ENCODE data around the gene MYT1. TPM values are rescaled to one million over a fixed set of nuclear protein-coding genes. Genes with fewer than 3 reads are reported as not detected.

Gene MYT1
- total RNA-seq, 1 donor from 2014 or later = 3.3 TPM

DNA sequence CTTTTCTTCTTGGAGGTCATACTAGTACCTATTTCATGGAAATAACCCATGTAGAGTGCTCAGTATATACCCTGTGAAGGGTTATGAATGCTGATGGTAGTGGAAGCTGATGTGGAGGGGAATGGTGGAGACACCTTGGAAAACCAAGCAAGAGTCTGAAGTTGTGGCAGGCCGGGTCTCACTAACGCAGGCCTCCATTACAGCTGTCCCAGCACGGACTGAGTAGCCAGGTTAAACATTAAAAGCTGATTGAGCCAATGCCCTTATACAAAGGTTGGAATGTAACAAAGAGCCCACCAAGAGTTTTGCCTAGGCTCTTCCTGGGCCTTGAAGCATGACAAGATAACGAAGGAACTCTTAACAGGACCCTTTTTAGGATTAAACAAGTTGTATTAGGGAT lies 89.2 kb downstream of the MYT1 start:
- Mint-ChIP-seq H3K9me3 (no peaks in the 10 kb centered on the region), H3K27me3 (peaks cover 8% of the 10 kb centered on the region), H3K4me1 (peaks cover 41% of the 10 kb centered on the region), H3K27ac (no peak overlapping the region), H3K4me3 (no peak overlapping the region), H3K36me3 (ENCODE audit: low read depth) (no peaks in the 10 kb centered on the region)
- no peak for DNase-seq
- TF ChIP-seq, protein P1, sequence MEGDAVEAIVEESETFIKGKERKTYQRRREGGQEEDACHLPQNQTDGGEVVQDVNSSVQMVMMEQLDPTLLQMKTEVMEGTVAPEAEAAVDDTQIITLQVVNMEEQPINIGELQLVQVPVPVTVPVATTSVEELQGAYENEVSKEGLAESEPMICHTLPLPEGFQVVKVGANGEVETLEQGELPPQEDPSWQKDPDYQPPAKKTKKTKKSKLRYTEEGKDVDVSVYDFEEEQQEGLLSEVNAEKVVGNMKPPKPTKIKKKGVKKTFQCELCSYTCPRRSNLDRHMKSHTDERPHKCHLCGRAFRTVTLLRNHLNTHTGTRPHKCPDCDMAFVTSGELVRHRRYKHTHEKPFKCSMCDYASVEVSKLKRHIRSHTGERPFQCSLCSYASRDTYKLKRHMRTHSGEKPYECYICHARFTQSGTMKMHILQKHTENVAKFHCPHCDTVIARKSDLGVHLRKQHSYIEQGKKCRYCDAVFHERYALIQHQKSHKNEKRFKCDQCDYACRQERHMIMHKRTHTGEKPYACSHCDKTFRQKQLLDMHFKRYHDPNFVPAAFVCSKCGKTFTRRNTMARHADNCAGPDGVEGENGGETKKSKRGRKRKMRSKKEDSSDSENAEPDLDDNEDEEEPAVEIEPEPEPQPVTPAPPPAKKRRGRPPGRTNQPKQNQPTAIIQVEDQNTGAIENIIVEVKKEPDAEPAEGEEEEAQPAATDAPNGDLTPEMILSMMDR (IDR thresholded peaks at IDR 0.05) = no peak
- no peak for ATAC-seq (ENCODE audit: low read depth)
- intact Hi-C loops (cut with micrococcal nuclease) = no loop called here
- ChIA-PET POLR2A (no interaction called here), CTCF (interaction anchor here (0.9 kb wide), 1 partner anchor 133 kb away, joined by 3 read pairs; no protein-coding TSS in a partner anchor)

DNA sequence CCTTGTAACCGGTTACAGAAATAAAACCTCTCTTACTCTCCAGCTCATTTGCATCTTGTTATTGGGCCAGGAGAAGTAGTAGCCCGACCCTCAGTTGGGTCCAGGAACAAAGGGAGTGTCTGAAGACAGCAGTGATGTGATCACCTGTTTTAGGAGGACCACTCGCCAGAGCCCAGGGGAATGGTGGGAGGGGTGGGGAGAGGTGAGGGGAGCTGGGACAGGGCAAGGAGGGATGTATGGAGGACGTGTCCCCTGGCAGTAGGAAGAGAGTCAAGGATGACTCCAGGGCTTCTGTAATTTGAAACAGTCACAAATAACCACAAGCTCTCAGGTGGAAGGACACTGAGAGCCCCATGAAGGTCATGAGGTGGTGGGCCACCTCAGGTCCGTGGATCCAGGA lies 89.9 kb downstream of the MYT1 start:
- H3K27me3 Mint-ChIP-seq = peaks cover 8% of the 10 kb centered on the region
- DNase-seq (no peak), ATAC-seq (ENCODE audit: low read depth) (no peak)
- TF ChIP-seq, protein P1 (IDR thresholded peaks at IDR 0.05) = no peak
- POLR2A ChIA-PET = no interaction called here
- H3K4me3 Mint-ChIP-seq = peak overlapping the region; percentile 78
- no peaks in the 10 kb centered on the region for H3K9me3 Mint-ChIP-seq
- H3K36me3 Mint-ChIP-seq (ENCODE audit: low read depth) = no peaks in the 10 kb centered on the region
- CTCF ChIA-PET = interaction anchor here (0.9 kb wide), 1 partner anchor 133 kb away, joined by 3 read pairs; no protein-coding TSS in a partner anchor
- intact Hi-C loops (cut with micrococcal nuclease) = no loop called here
- H3K27ac Mint-ChIP-seq = peak overlapping the region; percentile 15
- H3K4me1 Mint-ChIP-seq = peaks cover 48% of the 10 kb centered on the region

DNA sequence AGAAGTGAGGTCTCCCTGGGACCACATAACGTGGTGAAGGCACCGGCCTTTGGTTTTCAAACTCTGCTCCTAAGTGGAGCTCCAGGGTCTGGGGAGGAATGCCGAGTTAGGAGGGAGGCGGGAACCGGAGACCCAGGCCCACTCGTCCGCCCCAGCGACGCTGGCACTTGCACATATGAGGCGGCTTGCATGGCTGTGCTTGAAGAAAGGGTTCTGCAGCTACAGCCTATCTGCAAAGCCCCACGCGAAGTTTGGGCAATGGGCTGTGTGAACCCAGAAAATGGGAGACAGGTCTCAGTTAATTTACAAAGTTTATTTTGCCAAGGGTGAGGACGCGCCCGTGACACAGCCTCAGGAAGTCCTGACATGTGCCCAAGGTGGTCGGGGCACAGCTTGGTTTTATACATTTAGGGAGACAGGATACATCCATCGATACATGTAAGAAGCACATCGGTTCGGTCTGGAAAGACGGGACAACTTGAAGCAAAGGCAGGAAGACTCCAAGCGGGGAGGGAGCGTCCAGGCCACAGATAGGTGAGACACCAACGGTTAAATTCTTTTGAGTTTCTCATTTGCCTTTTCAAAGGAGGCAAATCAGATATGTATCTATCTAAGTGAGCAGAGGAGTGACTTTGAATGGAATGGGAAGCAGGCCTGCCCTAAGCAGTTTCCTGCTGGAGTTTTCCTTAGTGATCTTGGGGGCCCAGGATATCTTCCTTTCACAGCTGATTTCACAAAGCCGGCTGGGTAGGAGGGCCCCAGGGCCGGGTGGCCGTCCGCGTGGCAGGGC lies 90.5 kb downstream of the MYT1 start:
- Mint-ChIP-seq H3K4me1 (peaks cover 49% of the 10 kb centered on the region), H3K9me3 (no peaks in the 10 kb centered on the region), H3K27ac (peak overlapping the region; percentile 68), H3K36me3 (ENCODE audit: low read depth) (peaks cover under 1% of the 10 kb centered on the region), H3K27me3 (peaks cover 8% of the 10 kb centered on the region), H3K4me3 (peak overlapping the region; percentile 78)
- intact Hi-C loops (cut with micrococcal nuclease) = no loop called here
- CTCF ChIA-PET = no interaction called here
- no peak for DNase-seq
- ATAC-seq (ENCODE audit: low read depth) = no peak
- TF ChIP-seq, protein P1 (IDR thresholded peaks at IDR 0.05) = no peak
- POLR2A ChIA-PET = interaction anchor here (1.0 to 1.2 kb wide), 3 partner anchors 12 to 175 kb away, joined by 3 to 4 read pairs (median 4); partner anchors contain the start of genes LKAAEAR1 and RGS19

DNA sequence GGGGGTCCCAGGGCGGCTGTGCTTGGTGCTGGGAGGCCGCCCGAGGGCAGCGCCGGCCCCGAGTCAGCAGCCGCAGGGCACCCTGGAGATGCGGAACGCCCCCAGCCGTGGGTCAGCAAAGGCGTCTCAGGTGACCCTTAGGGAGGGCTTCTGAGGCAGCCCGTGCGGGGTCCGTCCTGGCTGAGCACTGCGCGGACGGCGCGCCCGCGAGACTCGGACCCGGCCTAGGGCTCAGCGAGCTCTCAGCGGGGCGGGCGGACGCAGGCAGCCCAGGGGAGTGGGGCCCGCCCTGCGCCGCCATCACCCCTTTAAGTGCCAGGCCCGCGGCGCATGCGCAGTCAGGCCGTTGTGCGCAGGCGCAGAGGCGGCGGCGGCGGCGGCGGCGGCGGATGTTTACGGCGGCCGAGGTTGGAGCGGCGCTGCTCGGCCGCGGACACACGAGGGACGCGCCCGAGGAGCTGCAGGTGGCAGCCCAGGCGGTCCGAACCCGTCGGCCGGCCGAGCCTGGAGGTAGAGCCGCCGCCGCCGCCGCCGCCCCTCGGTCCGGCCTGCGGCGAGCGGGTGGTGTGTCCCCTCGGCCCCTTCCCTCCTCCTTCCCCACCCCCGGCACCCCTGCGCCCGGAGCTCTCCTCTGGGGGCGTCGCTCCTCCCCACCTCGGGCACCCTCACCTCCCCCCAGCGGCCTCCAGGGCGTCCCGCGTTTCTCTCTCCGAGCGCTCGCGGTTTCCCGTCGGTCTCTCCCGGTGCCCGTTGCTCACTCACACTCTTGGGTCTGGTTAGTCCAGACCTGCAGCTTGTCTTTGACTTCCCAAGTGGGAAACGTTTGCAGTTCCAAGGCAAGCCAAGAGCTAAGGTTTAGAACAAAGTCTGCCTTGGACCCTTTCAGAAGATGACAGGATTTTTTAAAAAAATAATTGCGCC lies 91.4 kb downstream of the MYT1 start, which contains the start of gene PCMTD2:
Gene PCMTD2 (plus strand): TSS at position 388 of the 921 bp plus-strand sequence. CDS start 4,218 bp downstream, outside the sequence.
- intact Hi-C loops (cut with micrococcal nuclease) = no loop called here
- Mint-ChIP-seq H3K27ac (peak within 1 kb of the TSS; percentile 95), H3K9me3 (no peaks in the 10 kb centered on the region), H3K4me1 (peaks cover 54% of the 10 kb centered on the region), H3K4me3 (peak within 1 kb of the TSS; percentile 94), H3K36me3 (ENCODE audit: low read depth) (peaks cover 9% of the 10 kb centered on the region), H3K27me3 (peaks cover 4% of the 10 kb centered on the region)
- CTCF ChIA-PET = no interaction called here
- DNase-seq (peak; percentile 95), ATAC-seq (ENCODE audit: low read depth) (peak; percentile 85)
- POLR2A ChIA-PET = interaction anchor here (1.0 to 1.2 kb wide), 4 partner anchors 13 to 735 kb away, joined by 3 to 5 read pairs (median 4); partner anchors contain the start of genes LKAAEAR1, PPDPF and RGS19
- TF ChIP-seq, protein P1 (IDR thresholded peaks at IDR 0.05) = no peak
